SH-SY5Y (cell line): ENCODE data around the gene GGT6.

ENCODE experiments used
- GATA2 ChIP-seq: IDR thresholded peaks from 2 replicates; pipeline ENCODE4 v1.6.1; 2011; ENCODE audit warnings: mild to moderate bottlenecking, low read depth, low read length
- GATA3 ChIP-seq: IDR thresholded peaks from 2 replicates; pipeline ENCODE4 v1.6.1; 2011; ENCODE audit warnings: low read depth, mild to moderate bottlenecking, low read length, moderate library complexity

The GGT6 gene

DNA sequence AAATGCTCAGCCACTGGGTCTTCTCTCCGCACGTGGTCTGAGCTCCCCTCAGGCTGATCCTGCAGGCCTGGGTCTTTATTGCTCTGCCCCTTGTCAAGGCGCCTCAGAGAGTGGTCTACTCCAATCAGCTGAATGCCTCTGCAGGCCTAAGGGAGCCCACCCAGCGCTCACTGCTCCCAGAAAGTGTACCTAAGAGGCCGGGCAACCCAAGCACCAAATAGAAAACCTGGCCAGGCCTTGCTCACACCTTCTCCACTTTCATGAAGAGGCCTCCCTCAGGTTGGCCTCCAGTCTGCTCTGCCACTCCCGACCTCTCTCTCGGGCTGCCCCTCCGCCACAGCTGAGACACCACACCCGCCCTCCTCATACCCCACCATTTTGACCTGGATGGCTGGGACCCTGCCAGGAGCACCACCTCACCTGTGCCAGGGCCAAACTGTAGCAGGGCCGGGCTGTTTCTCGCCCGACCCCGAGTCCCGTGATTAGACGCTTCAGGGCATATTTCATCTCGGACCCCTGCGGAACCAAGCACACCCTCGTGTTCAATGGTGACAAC, 5.9 kb downstream of the GGT6 start:
- no peak for TF ChIP-seq GATA2
- TF ChIP-seq GATA3 = no peak

DNA sequence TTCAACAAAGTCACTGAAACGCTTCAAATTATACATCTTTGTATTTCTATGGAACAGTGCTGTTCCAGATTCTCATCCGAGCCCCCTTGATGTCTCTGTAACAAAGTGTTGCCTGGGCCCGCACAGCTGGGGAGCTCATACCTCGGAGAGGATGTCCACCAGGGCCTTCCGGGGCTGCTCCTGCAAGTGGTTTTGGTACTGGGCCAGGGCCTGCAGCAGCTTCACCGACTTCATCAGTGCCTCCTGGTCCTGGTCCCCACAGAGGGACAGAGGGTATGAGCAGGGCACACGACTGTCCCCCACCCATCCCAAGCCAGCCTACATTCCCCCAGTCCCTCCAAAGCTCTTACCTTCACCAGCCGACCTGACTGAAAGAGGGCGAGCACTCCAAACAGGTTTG, 6.7 kb downstream of the GGT6 start:
- TF ChIP-seq GATA3 (no peak), GATA2 (no peak)

DNA sequence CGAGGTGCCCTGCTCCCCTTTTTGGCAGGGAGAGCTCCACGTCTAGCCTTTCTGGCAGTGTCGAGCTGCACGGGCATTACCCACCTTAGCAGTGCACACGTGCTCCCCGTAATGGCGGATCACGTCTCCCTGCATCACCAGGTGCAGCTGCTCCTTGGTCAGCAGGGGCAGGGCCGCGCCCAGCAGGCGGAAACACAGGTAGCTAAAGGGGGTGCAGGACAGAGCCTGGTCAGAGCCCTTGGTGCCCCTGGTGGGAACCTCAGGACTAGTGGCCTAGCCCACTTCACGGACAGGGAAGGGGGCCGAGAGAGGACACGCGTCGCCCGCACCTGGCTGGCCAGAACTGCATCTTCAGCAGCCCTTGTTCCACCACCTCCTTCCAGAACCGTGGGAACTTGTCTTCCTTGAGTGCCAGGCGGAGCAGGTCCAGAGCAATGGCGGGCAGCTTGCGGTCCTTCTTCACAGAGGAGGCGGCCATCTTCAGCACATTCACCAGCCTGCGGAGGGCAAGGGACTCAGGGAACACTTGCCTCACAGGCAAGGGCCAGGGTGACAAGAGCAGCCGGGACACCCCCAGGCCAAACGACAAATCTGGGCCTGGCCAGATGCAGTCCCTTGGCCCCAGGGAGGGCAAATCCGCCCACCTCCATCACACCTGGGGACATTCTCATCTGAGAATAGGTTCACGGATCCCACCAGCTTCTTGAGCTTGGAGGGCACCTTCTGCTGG, 8.4 kb downstream of the GGT6 start:
- TF ChIP-seq GATA2 (no peak), GATA3 (no peak)

DNA sequence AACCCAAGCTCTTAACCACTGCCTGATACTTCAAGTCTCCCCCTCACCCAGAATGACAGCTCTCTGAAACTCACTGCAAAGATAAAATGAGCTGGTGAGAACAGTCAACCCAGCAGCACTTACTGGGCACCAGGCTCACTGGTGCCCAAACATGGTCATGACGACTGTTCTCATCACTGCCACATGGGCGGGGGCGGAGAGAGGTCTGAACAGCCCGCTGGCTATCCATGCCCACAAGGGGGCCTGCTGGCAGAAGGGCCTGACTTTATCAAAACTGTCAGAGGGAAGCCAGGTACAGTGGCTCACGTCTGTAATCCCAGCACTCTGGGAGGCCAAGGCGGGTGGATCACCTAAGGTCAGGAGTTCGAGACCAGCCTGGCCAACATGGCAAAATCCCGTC, 9.2 kb downstream of the GGT6 start:
- TF ChIP-seq GATA3 (no peak), GATA2 (no peak)

DNA sequence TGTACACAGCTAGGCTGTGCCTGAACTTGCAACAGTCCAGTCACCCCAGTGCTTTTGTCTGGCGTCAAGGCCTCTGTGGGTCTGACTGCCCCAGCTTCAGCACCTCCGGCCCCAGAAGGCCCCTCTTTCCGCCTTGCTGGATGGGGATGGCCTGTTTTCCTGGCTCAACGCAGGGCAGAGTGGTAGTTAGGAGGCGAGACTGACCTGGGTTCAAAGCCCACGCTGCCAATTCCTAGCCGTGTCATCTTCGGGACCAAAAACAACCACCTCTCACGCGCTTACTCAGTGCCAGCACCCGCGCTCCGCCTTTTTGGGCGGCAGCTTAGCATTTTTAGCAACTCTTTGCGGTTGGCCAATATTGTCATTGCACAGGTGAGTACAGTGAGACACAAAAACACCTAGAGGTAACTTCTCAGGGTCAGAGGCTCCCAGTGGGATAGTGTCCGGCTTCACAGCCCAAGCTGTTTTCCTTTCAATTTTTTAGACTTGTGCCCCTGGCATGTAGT, 9.8 kb downstream of the GGT6 start:
- TF ChIP-seq GATA3 (no peak), GATA2 (no peak)

DNA sequence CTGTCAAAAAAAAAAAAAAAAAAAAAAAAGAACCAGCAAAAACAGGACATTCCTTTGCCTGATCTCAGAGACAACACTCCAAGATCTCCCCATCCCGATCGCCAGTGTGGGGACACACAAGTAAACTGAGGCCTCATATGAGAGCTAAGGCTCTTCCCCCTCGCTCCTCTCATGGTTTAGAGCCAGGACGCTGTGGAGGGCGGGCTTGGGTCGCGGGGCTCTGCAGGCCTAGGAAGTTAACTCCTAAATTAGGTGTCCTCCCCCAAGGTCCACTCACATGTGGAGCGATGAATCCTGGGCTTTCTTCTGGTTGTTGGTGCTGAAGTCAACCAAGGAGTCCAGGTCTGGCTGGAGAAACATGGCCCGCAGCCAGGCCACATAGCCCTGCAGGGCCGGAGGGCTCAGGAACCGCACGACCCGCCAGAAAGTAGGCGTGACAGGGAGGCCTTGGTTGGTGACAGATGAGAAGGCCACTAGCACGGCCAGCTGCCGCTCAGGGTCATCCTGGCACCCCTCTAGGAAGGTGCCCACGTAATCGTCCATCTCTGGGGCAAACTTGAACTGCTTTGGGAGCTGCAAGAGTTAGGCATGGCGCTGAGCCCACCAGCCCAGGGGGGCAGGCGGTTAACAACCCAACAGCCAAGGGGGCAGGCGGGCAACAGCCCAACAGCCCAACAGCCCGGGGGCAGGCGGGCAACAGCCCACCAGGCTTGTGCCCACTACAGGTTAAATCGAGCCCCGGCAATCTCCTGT, 10.4 kb downstream of the GGT6 start:
- TF ChIP-seq GATA2 = no peak
- TF ChIP-seq GATA3 = no peak

DNA sequence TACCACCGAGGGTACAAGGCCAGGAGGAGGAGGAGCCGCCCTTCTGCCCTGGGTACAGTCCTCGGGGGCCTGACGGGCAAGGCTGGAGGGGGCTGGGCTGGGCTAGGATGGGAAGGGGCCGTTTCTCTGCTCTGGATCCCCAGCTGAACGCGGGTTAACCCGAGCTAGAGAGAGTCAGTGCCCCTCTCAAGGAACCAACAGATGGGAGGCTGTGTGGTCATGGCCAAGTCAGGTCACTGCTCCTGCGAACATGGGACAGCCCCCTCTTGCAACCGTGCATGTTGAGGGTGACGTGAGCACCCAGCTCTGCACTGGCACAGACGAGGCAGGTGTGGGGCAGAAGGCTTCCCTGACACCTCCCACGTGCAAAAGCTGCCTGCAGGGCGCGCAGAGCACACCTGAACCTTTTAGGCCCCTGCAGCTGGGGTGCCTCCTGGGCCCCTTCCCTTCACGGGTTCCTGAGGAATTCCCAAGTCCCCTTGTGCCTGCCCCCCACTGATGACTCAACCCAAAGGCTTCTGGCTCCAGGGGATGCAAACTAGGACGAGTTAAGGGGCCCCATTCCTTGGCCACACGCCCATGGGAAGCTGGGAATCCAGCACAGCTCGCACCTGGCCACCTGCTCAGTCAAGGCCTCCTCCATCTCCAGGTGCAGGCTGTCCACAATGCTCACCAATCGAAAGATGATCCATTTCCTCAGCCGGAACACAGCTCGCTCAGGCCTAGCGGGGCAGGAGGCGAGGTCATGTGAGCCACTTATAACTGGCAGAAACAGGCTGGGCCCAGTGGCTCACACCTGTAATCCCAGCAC, 11.5 kb downstream of the GGT6 start:
- TF ChIP-seq GATA3 = no peak
- TF ChIP-seq GATA2 = no peak

DNA sequence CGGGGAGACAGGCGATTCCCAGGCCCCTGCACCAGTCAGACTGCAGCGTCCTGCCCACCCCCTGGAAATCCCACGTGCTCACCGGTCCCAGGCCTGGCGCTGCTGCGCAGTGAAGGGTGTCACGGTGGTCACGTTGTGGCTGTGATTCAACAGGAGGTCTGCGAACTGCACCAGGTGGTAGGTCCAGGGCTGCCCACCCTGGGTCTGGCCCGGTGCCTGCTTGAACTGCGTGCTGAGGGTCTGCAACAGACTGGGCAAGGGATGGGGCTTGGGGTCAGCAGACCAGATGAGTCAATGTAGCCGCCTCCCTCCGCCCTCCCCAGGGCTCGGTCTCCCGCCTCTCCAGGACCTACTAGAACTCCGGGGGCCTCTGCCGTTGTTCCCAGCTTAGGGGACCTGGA, 12.3 kb downstream of the GGT6 start:
- TF ChIP-seq GATA2 (no peak), GATA3 (no peak)

DNA sequence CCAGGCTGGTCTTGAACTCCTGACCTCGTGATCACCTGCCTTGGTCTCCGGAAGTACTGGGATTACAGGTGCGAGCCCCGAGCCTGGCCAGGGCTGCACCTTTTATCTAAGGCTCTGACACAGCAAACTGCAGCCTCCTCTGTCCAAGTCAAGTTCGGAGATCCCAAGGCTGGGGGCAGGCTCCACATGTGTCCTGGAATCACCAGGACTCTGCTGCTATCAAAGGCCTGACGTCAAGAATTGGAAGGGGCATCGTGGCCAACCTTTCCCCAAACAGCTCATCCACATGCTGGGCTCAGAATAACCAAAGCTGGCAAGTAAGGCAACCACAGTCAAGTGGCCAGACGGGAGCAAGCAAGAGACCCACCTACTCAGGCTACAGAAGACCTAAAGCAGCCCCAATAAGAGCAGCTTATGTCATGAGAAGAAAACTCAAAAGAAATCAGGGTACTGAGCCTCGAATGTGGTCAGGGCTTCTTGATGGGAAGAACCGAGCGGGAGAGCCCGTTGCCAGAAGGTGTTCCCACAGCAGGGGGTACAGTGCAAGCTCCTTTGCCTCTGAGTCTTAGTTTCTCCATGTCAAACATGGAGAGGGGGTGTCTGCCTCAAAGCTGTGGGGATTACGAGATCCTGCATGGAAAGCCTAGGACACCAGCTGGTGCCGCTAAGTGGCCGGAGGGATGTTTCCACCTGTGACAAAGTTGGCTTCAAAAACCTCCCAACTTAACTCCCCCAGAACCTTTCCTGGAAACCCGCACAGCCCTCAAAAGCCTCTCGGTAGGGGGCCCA, 13.1 kb downstream of the GGT6 start:
- TF ChIP-seq GATA2 (no peak), GATA3 (no peak)

DNA sequence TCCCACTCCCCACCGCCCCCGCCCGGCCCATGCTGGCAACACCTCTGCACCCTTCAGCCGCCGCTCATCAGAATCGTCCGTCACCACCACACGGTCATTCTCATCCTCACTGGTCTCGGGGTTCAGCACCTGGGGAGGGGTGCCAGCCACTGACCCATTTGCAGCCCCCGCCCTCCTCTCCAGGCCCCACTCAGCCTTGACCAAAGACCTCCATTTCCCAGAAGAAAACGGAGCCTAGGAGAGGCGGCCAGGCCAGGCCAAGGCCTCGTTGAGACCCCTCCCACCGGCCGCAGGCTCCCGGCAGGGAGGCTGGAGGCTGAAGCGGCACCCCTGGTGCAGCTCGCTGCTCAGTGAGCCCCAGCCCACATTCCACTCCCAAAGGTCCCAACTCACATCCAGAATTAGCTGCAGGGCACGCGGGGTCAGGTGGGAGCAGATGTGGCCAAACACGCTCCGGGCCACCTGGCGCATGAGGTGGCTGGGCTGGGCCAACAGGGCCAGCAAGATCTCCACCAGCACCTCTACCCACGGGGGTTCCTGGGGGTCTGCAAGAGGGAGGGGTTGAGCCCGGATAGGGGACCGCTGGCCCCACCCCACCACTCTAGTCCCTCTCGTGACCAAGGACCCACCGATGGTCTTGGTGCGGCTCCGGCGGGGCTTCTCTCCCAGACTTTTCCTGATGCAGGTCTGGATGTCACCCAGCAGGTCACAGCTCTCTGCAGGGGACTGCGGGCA, 15.0 kb downstream of the GGT6 start:
- no peak for TF ChIP-seq GATA3

DNA sequence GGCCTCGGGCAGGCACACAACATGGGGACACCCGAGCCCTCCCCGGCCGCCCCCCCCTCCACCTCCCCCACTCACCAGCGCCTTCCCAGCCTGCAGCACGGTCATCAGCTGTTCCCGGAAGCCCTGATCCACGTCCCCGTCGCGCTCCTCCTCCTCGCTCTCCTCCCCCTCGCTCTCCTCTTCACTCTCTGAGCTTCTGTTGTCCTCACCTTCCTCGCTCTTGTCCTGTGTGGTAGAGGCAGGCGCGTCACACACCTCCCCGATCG, 15.5 kb downstream of the GGT6 start:
- no peak for TF ChIP-seq GATA2
- no peak for TF ChIP-seq GATA3

DNA sequence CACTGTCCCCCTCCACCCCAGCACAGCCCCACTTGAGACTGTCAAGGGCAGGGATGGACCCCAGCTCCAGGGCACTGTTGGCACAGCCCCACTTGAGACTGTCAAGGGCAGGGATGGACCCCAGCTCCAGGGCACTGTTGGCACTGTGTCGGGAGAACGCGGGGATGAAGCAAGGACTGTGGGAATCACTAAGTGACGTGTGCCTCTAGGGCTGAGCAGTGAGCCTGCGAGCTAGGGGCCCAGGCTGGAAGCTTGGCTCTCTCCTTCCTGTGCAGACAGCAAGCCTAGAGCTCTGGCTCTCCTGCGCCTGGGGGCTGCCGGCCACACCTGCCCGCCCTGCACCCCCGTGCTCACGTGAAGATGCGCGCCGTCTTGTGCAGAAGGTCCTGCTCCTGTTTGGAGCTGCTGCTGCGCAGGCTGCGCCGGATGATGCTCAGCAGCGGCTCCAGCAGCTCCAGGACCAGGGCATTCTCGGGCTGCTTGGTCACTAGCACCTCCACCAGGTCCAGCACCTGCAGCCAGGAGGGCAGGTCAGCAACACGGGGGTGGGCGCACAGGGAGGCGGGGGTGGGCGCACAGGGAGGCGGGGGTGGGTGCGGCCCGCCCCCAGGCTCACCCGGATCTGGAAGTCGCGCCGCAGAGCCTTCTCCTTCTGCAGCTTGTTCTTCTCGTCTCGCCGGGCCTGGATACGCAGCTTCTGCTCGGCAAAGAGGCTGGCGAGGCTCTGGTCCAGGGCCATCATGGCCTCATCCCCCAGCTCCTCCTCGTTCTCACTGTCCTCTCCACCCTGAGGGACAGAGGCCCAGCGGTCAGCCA, 16.0 kb downstream of the GGT6 start:
- TF ChIP-seq GATA2 = no peak
- no peak for TF ChIP-seq GATA3

DNA sequence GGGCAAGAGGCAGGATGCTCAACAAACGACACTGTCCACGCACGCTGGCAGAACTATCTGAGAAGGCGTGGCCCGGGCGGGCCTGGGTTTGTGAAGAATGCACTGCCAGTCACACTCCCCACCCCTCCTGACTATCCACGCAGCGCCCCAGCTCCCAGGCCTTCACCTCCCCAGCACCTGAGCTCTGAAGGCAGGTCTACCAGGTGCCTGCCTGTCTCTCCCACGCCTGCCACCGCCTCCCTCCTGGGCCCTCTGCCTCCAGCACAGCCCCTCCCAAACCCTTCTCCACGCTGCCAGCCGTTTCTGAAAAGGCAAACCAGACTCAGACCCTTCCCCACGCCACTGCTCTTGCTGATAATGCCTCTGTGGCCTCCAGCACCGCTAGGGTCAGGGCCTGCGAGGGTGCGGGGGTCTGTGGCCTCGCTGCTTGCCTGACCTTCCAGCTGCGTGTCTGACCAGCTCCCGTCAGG, 16.8 kb downstream of the GGT6 start:
- no peak for TF ChIP-seq GATA2
- TF ChIP-seq GATA3 = no peak
